GM23248 (cell line): ENCODE results near the gene PLA2G2A.

Experiments used
- EZH2 ChIP-seq: fragments of 200-600 bp; sonication (generic); IDR thresholded peaks from 2 replicates; pipeline ENCODE4 v1.6.1; 2018; ENCODE audit warnings: antibody characterized with exemption, mild to moderate bottlenecking; ENCODE audit not compliant: insufficient read depth, poor library complexity, severe bottlenecking
- EZH2phosphoT487 ChIP-seq: fragments of 200-600 bp; sonication (generic); IDR thresholded peaks from 2 replicates; pipeline ENCODE4 v1.6.1; 2018; ENCODE audit warnings: antibody characterized with exemption, moderate library complexity, mild to moderate bottlenecking, low read depth; ENCODE audit not compliant: insufficient read depth

- TF ChIP-seq EZH2: no peak
- TF ChIP-seq EZH2phosphoT487: no peak
Measured at GRCh38 chr1:19938472-19938871, 40.9 kb downstream of the PLA2G2A start.
